Spleen (tissue), 7 donors: Measurements from ENCODE around the gene KIAA1328.

Experiments
- CTCF ChIP-seq, 11 experiments: fragments of 200-600 bp in 7 of 11; fragments of 450-650 bp in 4 of 11; sonication (generic) in 4 of 11; IDR thresholded peaks in 8 of 11; conservative IDR thresholded peaks in 3 of 11; 1 replicate in 7 of 11; 2 replicates in 4 of 11; pipeline versions ENCODE4 v1.4.0 to v1.8.0; 2016 to 2021; ENCODE audit warnings: antibody characterized with exemption in 11 of 11, inconsistent platforms in 4 of 11, mild to moderate bottlenecking in 1 of 11
- POLR2A ChIP-seq, 3 donors: fragments of 450-650 bp; IDR thresholded peaks; one replicate each; pipeline ENCODE4 v1.5.1; 2017; ENCODE audit warnings: antibody characterized with exemption in 3 of 3, mild to moderate bottlenecking in 1 of 3
- POLR2AphosphoS5 ChIP-seq, 3 donors: sonication (generic); formaldehyde crosslinking; IDR thresholded peaks; one replicate each; pipeline ENCODE4 v1.5.1; 2017; ENCODE audit warnings: antibody characterized with exemption in 3 of 3
- donor health status: DM: no; HTN: no; CAD: no; lungs with moderate emphysema.
- donor health status: DM: no; HTN: no; CAD: no.
- donor health status: DM: no; HTN: no; CAD: no.

GRCh38 chr18:37162551-37162950 is 333.6 kb downstream of the KIAA1328 start:
- TF ChIP-seq CTCF (IDR thresholded peaks at IDR 0.05 in 8 of 11, conservative IDR thresholded peaks at IDR 0.05 in 3 of 11), result no peak
- TF ChIP-seq POLR2AphosphoS5 (IDR thresholded peaks at IDR 0.05), result no peak
- no peak for TF ChIP-seq POLR2A (IDR thresholded peaks at IDR 0.05)
